ENCODE results near the gene MT1X. TPM values are rescaled to one million over a fixed set of nuclear protein-coding genes. Genes with fewer than 3 reads are reported as not detected.
A peak's percentile ranks its signal among the peaks of the same experiment; 100 is the strongest.

The MT1X gene
- total RNA-seq, 1 experiment from 2014 or later = 49.3 TPM

GRCh38 chr16:56679078-56679730, 3.1 kb upstream of the MT1X start:
- H3K4me3 ChIP-seq = no peak overlapping the region
- H3K9me3 ChIP-seq (replicated peaks) = no peaks in the 10 kb centered on the region
- H3K27ac ChIP-seq = no peak overlapping the region
- peaks cover 12% of the 10 kb centered on the region for H3K4me1 ChIP-seq (replicated peaks)
- H3K36me3 ChIP-seq = no peaks in the 10 kb centered on the region
- peaks cover 7% of the 10 kb centered on the region for H3K27me3 ChIP-seq (replicated peaks)
- no peak for DNase-seq (ENCODE audit: low read depth in 1 of 2, low spot score in 2 of 2)

DNA sequence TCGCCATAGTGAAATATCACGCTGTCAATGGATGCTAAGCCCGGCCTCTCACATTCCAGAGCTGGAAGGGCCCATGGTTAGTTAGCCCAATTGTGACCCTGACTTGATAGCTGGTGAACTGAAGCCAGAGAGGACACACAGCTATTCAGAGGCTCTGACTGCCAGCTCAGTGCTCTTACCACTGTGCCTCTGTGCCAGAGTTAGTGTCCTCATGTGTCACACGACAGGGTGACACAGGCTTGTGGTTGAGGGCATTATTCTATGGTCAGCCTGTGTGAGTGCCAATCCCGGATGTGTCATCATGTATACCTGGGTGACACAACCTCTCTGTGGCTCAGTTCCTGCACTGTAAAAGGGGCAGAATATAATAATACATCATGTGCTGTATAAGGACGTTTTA, 2.5 kb upstream of the MT1X start:
- DNase-seq (ENCODE audit: low read depth in 1 of 2, low spot score in 2 of 2) = no peak
- Histone ChIP-seq H3K9me3 (replicated peaks) (no peaks in the 10 kb centered on the region), H3K27ac (no peak overlapping the region), H3K4me1 (replicated peaks) (peaks cover 12% of the 10 kb centered on the region), H3K27me3 (replicated peaks) (peaks cover 7% of the 10 kb centered on the region), H3K36me3 (no peaks in the 10 kb centered on the region), H3K4me3 (no peak overlapping the region)

DNA sequence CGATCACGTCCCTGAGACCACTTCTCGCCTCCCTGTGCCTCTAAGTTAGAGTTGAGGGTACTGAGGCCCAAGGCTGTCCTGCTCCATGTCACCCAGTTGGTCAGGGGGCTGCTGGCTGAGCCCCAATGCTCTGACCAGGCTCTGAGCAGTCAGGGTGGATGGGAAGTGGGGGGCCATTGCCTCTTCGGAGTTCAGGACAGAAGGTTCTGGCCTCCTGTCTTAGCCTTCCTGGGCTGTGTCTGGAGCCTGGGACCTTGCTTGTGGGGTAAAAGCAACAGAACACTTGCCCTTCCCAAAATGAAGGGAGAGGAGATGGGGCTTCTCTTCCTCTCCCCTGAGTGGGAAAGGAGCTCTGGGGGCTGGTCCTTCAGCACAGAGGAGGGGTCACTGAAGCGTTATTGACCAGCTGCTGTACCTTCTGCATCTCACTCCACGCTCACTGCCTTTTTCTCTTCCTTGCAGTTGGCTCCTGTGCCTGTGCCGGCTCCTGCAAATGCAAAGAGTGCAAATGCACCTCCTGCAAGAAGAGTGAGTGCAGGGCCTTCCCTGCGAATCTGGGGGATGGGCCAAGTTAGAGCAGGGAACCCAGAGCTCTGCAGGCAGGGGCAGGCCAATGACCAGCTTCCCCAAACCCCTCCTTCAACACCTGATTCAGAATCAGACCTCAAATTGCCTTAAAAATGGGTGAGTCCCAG, 580 bp downstream of the MT1X start:
- Histone ChIP-seq H3K4me1 (replicated peaks) (peaks cover 12% of the 10 kb centered on the region), H3K27me3 (replicated peaks) (no peaks in the 10 kb centered on the region), H3K36me3 (no peaks in the 10 kb centered on the region), H3K4me3 (peak overlapping the region; percentile 41), H3K9me3 (replicated peaks) (0 out of 2 replicates have a peak, but pooled peaks cover 4% of the 10 kb centered on the region), H3K27ac (no peak overlapping the region; the same call in 1 of the 2 replicates)
- no peak for DNase-seq (ENCODE audit: low read depth in 1 of 2, low spot score in 2 of 2)

DNA sequence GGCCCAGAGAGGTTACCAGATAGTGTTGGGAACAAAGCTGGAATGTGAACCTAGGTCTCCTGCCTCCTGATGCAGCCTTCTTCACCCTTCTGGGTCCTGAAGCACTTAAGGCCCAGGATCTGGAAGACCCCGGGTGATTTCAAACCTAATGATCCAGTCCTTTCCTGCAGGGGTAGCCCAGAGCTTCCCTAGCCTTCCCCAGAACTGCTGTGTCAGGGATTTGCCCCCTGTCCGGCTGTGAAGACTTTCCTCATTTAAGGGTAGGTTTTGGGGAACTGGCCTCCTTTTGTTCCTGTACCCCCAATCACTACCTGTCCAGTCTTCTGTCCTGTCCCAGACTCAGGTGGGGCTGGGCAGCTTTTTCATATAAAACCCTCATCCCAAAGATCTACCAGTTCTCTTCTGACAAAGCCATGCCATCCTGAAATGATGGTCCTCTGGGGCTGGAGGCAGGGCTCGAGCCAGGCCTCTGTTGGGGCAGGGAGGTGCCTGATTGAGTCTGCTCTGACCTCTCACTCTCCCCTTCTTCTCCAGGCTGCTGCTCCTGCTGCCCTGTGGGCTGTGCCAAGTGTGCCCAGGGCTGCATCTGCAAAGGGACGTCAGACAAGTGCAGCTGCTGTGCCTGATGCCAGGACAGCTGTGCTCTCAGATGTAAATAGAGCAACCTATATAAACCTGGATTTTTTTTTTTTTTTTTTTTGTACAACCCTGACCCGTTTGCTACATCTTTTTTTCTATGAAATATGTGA, 1.3 kb downstream of the MT1X start:
- 0 out of 2 replicates have a peak, but pooled peaks cover 4% of the 10 kb centered on the region for H3K9me3 ChIP-seq (replicated peaks)
- no peaks in the 10 kb centered on the region for H3K27me3 ChIP-seq (replicated peaks)
- H3K36me3 ChIP-seq = no peaks in the 10 kb centered on the region
- no peak overlapping the region for H3K4me3 ChIP-seq
- H3K27ac ChIP-seq = no peak overlapping the region
- DNase-seq (ENCODE audit: low read depth in 1 of 2, low spot score in 2 of 2) = no peak
- peaks cover 12% of the 10 kb centered on the region for H3K4me1 ChIP-seq (replicated peaks)

- Histone ChIP-seq H3K27ac (no peak overlapping the region), H3K27me3 (replicated peaks) (no peaks in the 10 kb centered on the region), H3K4me1 (replicated peaks) (peaks cover 12% of the 10 kb centered on the region), H3K4me3 (no peak overlapping the region), H3K36me3 (no peaks in the 10 kb centered on the region), H3K9me3 (replicated peaks) (0 out of 2 replicates have a peak, but pooled peaks cover 4% of the 10 kb centered on the region)
- no peak for DNase-seq (ENCODE audit: low read depth in 1 of 2, low spot score in 2 of 2)
These were observed 2.1 kb downstream of the MT1X start for GRCh38 chr16:56684256-56684925.

DNA sequence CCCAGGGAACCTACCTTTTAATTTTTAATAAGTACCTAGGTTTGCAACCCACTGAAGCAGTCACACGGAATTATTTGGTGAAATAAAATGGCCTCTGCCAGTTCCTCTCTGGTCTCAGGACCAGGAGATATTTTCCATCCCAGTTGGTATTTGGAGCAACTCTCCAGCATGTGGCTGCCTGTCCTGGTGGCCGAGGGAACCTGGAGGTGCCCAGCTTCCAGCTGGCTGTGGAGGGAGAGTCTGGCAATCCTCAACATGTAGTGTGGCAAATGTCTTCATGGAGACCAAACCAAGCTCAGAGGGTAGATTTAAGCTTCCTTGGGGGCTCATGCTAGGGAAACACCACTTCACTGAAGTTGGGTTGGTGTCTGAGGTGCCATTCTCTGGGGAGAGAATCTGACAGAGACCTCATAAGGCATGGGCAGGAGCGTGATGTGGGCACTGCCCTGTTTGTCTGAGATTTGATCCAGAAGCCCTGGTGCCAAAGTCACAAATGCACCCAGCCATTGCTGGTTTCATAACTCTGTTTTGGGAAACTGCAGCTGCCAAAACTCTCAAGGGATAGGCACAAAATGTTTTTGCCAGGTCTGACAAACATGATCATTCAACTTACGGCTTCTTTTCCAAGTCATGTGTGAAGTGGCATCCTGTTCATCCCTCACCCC, 2.8 kb downstream of the MT1X start:
- Histone ChIP-seq H3K4me1 (replicated peaks) (peaks cover 12% of the 10 kb centered on the region), H3K27me3 (replicated peaks) (no peaks in the 10 kb centered on the region), H3K9me3 (replicated peaks) (0 out of 2 replicates have a peak, but pooled peaks cover 4% of the 10 kb centered on the region), H3K36me3 (no peaks in the 10 kb centered on the region), H3K4me3 (no peak overlapping the region), H3K27ac (no peak overlapping the region)
- no peak for DNase-seq (ENCODE audit: low read depth in 1 of 2, low spot score in 2 of 2)

DNA sequence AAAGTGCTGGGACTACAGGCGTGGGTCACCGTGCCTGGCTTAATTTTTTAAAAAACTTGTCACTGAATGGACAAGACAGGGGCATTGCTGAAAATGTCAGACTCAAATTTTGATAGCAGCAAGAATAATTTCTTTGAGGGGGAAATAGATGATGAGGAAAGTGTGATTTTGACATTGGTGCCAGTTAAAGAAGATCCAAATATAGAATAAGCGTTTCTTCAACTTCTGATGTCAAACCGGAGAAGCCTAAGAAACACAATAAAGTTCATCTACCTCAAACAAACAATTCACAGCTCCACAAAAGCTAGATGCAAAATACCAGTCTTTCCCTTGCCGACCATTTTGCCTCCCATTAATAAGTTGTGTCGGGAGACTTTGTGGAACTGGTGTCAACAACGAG, 4.5 kb downstream of the MT1X start:
- DNase-seq (ENCODE audit: low read depth in 1 of 2, low spot score in 2 of 2) = no peak
- Histone ChIP-seq H3K36me3 (no peaks in the 10 kb centered on the region), H3K9me3 (replicated peaks) (0 out of 2 replicates have a peak, but pooled peaks cover 4% of the 10 kb centered on the region)

DNA sequence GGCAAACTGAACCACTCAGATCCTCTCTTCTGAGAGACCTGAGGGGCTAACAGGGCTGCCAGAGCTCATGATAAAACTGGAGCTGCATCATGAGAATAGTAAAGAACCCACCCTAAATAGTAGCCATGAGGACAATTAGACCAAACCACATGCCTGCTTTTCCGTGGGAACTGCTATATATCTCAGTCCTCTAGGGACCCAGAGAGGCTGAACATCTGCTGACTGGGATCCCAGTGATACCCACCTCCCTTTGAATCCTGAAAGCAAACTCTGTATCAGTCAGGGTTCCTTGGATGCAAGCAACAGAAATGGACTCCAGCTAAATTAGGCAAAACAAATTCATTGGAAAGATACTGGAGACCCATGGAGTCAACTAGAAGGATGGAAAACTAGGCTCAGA, 6.5 kb downstream of the MT1X start:
- no peaks in the 10 kb centered on the region for H3K4me1 ChIP-seq (replicated peaks)
- no peaks in the 10 kb centered on the region for H3K27me3 ChIP-seq (replicated peaks)
- H3K27ac ChIP-seq = no peak overlapping the region
- DNase-seq (ENCODE audit: low read depth in 1 of 2, low spot score in 2 of 2) = no peak
- no peak overlapping the region for H3K4me3 ChIP-seq
- H3K36me3 ChIP-seq = no peaks in the 10 kb centered on the region
- H3K9me3 ChIP-seq (replicated peaks) = 0 out of 2 replicates have a peak, but pooled peaks cover 4% of the 10 kb centered on the region

More for the DNA sequence above, 4.5 kb downstream of the MT1X start:
- Histone ChIP-seq H3K4me3 (no peak overlapping the region), H3K27ac (no peak overlapping the region), H3K4me1 (replicated peaks) (peaks cover 11% of the 10 kb centered on the region), H3K27me3 (replicated peaks) (no peaks in the 10 kb centered on the region)

DNA sequence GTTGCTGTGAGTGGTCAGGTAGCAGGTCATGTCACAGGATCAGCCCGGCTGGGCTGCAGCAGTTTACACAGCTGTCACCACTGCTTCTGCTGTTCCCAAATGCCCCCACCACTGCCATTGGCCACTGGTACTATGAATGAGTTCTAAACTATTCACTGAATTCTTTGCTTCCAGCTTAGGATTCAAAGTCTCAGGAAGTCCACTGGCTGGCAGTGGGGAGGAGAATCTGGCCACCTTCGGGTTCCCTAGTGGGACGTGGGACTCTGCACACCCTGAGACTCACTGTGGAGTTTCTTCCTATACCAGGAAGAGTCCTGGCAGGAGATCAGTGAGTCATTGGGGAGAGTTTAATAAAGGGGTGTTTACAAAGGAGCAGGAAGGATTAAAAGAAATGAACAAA, 6.9 kb downstream of the MT1X start:
- H3K36me3 ChIP-seq = no peaks in the 10 kb centered on the region
- no peaks in the 10 kb centered on the region for H3K27me3 ChIP-seq (replicated peaks)
- 0 out of 2 replicates have a peak, but pooled peaks cover 4% of the 10 kb centered on the region for H3K9me3 ChIP-seq (replicated peaks)
- no peak for DNase-seq (ENCODE audit: low read depth in 1 of 2, low spot score in 2 of 2)
- H3K27ac ChIP-seq = no peak overlapping the region
- H3K4me1 ChIP-seq (replicated peaks) = no peaks in the 10 kb centered on the region
- H3K4me3 ChIP-seq = no peak overlapping the region

- H3K4me3 ChIP-seq = no peak overlapping the region
- H3K36me3 ChIP-seq = no peaks in the 10 kb centered on the region
- no peak overlapping the region for H3K27ac ChIP-seq
- no peak for DNase-seq (ENCODE audit: low read depth in 1 of 2, low spot score in 2 of 2)
- no peaks in the 10 kb centered on the region for H3K27me3 ChIP-seq (replicated peaks)
- no peaks in the 10 kb centered on the region for H3K4me1 ChIP-seq (replicated peaks)
- 0 out of 2 replicates have a peak, but pooled peaks cover 4% of the 10 kb centered on the region for H3K9me3 ChIP-seq (replicated peaks)
These were observed 8.3 kb downstream of the MT1X start for GRCh38 chr16:56690420-56691122.

DNA sequence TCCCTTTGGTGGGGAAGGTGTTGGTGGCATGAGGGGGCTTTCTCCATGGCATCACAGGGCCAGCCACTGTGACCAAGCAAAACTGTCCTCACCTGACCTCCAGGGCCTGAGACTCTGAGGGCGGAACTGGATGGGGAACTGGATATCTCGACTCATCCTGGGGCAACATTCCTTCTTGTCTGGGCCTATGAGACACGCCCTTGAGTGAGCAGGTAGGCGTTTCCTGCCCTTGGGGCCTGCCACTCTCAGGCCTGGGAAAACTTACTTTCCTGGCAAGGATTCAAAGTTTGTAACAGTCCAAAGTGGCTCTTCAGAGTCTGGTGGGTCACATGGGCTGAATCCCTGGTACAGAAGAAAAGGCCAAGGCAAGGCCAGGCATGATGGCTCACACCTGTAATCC, 9.6 kb downstream of the MT1X start:
- Histone ChIP-seq H3K27me3 (replicated peaks) (no peaks in the 10 kb centered on the region), H3K4me3 (no peak overlapping the region), H3K4me1 (replicated peaks) (no peaks in the 10 kb centered on the region), H3K27ac (no peak overlapping the region), H3K9me3 (replicated peaks) (0 out of 2 replicates have a peak, but pooled peaks cover 2% of the 10 kb centered on the region), H3K36me3 (no peaks in the 10 kb centered on the region)
- DNase-seq (ENCODE audit: low read depth in 1 of 2, low spot score in 2 of 2) = no peak

- Histone ChIP-seq H3K4me3 (no peak overlapping the region), H3K9me3 (replicated peaks) (no peaks in the 10 kb centered on the region), H3K36me3 (no peaks in the 10 kb centered on the region), H3K27ac (no peak overlapping the region), H3K27me3 (replicated peaks) (no peaks in the 10 kb centered on the region), H3K4me1 (replicated peaks) (no peaks in the 10 kb centered on the region)
- DNase-seq (ENCODE audit: low read depth in 1 of 2, low spot score in 2 of 2) = no peak
These were observed 13.0 kb downstream of the MT1X start for GRCh38 chr16:56695246-56695645.

All from SJSA1 (cell line).